GM21360 (cell line): ENCODE measurements around the gene CTDNEP1.
"Not testable (repeated sequence)": the region's sequence is repeated elsewhere in the genome, so short reads cannot be mapped to it uniquely, and the experiment has no call there.

Experiments
- ATAC-seq: cut with Tn5 transposase; IDR thresholded peaks from one replicate; pipeline ENCODE4 v1.9.1; 2021; ENCODE audit warnings: mild to moderate bottlenecking, moderate library complexity; ENCODE audit not compliant: unreplicated experiment

The CTDNEP1 gene

GRCh38 chr17:7249214-7249613 lies 2.3 kb downstream of the CTDNEP1 start:
- no peak for ATAC-seq

- ATAC-seq = no peak
These were observed 2.7 kb downstream of the CTDNEP1 start for GRCh38 chr17:7248796-7249195.

- ATAC-seq = no peak
These were observed 4.8 kb downstream of the CTDNEP1 start for GRCh38 chr17:7246779-7247178.

GRCh38 chr17:7243838-7244237 lies 7.7 kb downstream of the CTDNEP1 start:
- ATAC-seq = not testable (repeated sequence)

GRCh38 chr17:7243453-7243729 lies 8.1 kb downstream of the CTDNEP1 start:
- no peak for ATAC-seq

GRCh38 chr17:7242717-7243452 lies 8.6 kb downstream of the CTDNEP1 start:
- peak; percentile 46 for ATAC-seq

GRCh38 chr17:7241783-7242716 lies 9.5 kb downstream of the CTDNEP1 start, which contains the start of gene GABARAP:
GABARAP (minus strand) TSS chr17:7242449; CDS start chr17:7242330, 119 bp downstream.
- ATAC-seq = peak; percentile 25

GRCh38 chr17:7241090-7241733 lies 10.3 kb downstream of the CTDNEP1 start:
- no peak for ATAC-seq

GRCh38 chr17:7240375-7240774 lies 11.2 kb downstream of the CTDNEP1 start:
- no peak for ATAC-seq

- peak; percentile 36 for ATAC-seq
These were observed 12.2 kb downstream of the CTDNEP1 start, which contains the start of gene PHF23 for GRCh38 chr17:7239091-7240027. PHF23 (minus strand) TSS chr17:7239457; CDS start chr17:7239279, 178 bp downstream.

GRCh38 chr17:7238420-7239090 lies 13.0 kb downstream of the CTDNEP1 start:
- no peak for ATAC-seq

GRCh38 chr17:7237761-7238419 lies 13.6 kb downstream of the CTDNEP1 start:
- no peak for ATAC-seq

- ATAC-seq = no peak
These were observed 14.2 kb downstream of the CTDNEP1 start for GRCh38 chr17:7237266-7237760.

GRCh38 chr17:7236808-7237207 lies 14.7 kb downstream of the CTDNEP1 start:
- ATAC-seq = no peak

GRCh38 chr17:7235693-7236665 lies 15.6 kb downstream of the CTDNEP1 start:
- ATAC-seq = no peak

- ATAC-seq = peak; percentile 43
These were observed 17.2 kb downstream of the CTDNEP1 start, which contains the start of gene DVL2 for GRCh38 chr17:7234083-7234951. DVL2 (minus strand) TSS chr17:7234517; CDS start chr17:7234262, 255 bp downstream.

GRCh38 chr17:7233701-7234082 lies 17.8 kb downstream of the CTDNEP1 start:
- ATAC-seq = peak; percentile 1
